CD1c-positive myeloid dendritic cell (primary cell): ENCODE results near the gene CHMP5.

Experiments used
- DNase-seq: peaks from one replicate; pipeline ENCODE4 v3.0.0-alpha.2; 2016; ENCODE audit errors: extremely low spot score

The CHMP5 gene

DNA sequence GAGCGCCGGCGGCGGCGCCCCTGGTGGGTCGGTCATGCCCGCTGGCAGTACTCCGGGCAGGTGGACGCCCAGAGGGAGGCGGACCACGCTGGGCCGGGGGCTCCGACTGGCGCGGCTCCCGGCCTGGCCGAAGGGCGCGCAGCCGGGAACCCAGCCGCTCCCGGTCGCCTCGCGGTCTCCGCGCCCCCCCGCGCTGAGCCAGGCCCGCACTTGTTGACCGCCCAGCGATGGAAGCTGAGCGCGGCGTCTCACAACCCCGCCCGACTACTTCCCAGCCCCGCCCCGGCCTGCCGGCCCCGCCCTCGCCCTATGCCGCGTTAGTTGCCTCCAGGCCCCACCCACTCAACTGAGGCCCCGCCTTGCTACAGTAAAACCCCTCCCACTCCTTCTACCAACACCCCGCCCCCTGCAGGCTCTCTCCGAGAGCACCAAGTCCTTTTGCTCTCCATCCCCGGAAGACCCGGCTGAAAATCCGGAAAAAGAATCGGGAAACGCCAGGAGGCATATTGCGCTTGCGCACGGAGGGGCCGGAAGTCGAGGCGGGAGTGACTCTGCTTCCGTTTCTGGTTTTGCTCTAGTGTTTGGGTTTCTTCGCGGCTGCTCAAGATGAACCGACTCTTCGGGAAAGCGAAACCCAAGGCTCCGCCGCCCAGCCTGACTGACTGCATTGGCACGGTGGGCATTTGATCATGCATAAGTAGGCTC is at the start of gene CHMP5, which contains the start of gene BAG1:
CHMP5 (plus strand) TSS at position 577 of the 705 bp plus-strand sequence; CDS start at position 607, 30 bp downstream.
BAG1 (minus strand) TSS at position 236 of the 705 bp plus-strand sequence.
- peak; percentile 100 for DNase-seq

DNA sequence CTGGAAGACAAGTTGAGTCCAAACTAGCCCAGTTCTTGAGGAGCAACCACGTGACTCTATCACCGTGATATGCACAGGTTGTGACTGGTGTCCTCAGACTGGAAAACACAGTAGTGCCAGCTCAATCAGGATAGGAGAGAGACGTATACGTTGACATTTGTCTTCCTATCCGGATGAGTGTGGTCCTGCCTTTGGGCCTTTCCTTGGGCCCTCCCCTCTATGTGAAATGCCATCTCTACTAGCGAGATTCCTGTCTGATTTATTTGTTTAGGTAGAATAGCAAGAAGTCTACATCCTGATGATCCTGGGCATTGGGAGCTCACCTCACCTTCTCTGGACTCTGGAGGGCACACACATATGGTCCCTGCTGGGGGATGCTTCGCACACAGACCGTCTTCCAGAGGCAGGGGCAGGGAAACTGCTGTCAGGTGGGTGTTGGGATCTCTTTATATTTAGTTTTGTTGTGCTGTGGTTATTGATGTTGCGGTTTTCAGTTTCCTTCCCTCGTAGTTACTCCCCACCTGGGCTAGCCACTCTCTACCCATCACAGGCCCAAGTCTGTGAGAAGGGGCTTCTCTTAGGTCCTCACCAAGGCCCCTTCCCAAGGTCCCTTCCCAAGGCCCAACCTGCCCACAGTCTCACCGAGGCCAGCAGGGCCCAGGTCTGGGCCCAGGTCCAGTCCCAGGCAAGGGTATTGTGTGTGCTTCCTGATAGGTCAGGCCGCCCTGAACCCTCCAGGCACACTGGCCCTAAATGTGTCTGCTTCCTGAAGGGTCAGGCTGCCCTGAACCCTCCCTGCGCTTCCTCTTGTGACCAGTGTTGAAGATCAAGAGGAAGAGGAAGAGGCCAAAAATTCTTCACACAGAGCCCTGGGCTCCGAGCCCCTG is 43.9 kb upstream of the CHMP5 start:
- peak; percentile 33 for DNase-seq

DNA sequence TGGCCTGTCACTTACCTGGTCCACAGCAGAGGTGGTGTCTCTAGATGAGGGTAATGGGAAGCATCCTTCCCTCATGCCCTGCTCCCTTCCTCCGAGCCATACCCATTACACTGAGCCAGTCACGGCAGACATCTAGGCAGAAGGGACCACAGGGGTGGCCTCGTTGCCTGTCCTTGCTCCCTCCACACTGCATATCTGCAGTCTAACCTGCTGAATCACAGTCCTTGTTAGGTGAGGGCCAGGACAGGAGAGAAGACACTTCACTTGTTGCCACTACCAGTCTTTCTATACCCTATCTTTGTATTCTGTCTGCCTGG is 43.3 kb upstream of the CHMP5 start:
- DNase-seq, result no peak

DNA sequence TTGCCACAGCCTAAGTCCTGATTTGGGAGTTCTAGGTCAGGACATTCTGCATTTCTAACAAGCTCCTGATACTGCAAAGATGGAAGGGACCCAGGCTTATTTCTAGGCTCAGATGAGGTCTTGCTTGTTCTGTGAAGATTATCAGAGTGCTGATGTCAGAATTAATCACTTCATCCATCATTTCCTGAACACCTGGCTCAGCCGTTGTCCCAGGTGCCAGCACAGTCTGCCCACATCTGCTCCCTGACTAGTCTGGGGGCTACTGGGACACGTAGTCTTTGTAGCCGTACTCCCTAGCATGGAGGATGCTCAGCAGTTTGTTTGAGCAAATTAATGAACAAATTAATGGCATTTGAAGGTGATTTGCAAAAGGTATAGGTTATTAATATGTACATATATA is 42.8 kb upstream of the CHMP5 start:
- DNase-seq, result no peak

DNA sequence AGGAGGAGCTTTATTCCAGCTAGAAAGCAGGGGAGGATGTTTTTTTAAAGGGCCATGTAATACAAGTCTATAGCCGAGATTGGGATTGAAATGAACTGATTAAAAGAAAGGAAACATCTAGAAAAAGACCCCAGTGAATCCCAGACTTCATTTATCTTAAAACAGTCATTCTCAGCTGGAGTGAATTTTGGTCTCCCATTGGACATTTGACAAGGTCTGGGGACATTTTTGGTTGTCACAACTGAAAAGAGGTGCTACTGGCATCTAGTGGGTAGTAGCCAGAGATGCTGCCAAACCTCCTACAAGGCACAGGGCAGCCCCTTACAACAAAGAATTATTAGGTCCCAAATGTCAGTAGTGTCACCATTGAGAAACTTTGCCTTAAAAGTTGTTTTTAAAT is 41.2 kb upstream of the CHMP5 start:
- DNase-seq, result no peak

DNA sequence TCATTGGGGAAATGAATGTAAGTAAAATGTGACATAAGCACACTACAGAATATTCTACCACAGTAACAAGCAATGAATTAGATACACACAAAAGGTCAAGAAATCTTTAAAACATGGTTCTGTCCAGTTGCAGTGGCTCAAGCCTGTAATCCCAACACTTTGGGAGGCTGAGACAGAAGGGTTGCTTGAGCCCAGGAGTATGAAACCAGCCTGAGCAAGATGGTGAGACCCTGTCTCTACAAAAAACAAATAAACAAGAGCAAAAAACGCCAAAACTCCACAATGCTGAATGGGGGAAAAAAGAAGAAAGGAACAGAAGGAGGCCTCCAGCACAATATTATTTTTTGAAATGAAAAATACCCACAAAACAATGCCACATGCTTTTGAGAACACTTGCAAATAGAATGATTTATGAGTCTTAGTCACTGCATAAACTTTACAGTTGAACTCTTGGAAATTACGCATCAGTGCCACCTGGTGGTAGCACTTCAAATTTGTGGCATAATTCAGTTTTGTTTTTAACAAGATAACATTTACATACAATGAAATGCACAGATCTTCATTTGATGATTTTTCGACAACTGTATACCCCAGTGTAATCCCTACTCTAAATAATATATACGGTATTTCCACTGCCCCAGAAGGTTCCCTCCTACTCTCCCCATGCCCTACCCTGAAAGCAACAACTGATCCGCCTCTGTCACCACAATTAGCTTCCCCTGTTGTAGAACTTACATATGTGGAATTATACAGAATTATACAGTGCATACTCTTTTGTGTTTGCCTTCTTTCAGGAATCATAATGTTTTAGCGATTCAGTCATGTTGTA is 39.3 kb upstream of the CHMP5 start:
- DNase-seq, result peak; percentile 84

DNA sequence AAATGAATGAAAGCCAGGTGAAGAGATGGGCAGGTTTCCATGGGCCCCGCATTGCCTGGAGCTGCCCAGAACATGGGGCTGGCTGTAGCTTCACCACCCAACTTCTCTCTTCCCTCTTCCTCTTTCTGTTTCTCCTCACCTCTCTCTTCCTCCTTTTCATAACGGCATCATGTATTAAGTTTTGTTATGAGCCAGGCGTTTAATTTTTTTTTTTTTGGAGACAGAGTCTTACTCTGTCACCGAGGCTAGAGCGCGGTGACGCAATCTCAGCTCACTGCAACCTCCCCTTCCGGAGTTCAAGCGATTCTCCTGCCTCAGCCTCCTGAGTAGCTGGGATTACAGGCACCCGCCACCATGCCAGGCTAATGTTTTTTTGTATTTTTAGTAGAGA is 37.8 kb upstream of the CHMP5 start:
- DNase-seq, result peak; percentile 89

DNA sequence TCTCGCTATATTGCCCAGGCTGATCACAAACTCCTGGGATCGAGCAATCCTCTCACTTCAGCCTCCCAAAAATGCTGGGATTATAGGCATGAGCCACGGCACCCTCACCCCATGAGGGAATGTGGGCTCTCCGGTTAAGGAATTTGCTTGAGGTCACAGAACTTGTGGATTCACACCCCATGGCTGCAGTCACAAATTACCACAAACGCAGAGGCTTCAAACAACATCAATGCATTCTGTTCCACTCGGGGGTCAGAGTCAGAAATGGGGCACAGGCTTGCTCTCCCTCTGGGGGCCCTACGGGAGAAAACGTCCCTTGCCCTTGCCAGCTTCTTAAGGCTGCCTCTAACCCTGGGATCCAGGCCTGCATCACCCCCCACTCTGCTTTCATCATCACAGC is 37.1 kb upstream of the CHMP5 start:
- no peak for DNase-seq

DNA sequence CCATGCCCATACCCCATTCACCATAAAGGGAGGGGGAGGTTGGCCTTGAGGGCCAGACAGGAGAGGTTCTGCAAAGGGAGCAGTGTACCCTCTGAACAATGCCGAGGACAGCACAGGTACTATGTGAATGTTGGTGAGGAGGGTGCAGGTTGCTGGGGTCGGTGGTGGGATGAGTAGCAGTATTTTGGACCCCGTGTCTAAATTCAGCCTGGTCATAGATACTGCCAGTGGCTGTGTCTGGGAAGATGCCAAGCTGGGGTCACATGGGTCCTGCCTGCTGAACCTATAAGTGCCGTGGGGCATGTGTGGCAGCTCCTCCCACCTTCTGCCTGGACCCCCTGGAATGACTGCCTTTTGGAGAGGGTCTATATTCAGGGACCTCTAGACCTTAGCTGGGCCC is 36.2 kb upstream of the CHMP5 start:
- no peak for DNase-seq

DNA sequence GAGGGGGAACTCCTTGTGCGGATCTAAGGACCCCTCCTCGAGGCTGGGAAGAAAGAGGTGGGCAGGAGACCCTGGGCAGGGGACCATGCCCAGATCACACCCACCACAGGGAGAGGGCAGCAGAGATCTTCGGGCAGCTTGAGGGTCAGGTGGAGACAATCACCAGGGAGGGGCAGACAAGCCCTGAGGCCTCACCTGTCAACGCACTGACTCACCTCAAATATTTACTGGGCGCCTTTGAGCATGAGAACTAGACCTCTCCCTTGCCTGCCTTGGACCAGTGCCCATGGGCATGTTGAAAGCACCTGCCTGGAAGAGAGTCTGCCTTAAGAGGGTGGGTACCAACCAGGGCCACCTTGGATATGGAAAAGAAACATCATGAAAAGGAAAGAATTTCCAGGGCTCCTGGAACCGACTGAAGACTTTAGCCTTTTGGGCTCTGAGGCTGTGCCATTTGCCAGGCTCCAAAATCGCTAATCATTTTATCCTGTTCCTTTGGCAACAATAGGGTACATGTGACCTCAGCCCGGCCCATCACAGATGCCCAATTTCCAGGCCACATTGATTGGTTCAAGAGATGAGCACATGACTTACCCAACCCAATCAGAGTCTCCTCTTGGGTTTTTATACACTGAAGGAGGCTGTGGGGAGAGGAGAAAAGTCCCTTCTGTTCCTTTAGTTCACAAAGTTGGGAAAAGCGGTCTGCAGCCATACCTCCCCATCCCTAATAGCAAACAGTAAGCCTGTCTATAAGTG is 35.3 kb upstream of the CHMP5 start:
- no peak for DNase-seq

DNA sequence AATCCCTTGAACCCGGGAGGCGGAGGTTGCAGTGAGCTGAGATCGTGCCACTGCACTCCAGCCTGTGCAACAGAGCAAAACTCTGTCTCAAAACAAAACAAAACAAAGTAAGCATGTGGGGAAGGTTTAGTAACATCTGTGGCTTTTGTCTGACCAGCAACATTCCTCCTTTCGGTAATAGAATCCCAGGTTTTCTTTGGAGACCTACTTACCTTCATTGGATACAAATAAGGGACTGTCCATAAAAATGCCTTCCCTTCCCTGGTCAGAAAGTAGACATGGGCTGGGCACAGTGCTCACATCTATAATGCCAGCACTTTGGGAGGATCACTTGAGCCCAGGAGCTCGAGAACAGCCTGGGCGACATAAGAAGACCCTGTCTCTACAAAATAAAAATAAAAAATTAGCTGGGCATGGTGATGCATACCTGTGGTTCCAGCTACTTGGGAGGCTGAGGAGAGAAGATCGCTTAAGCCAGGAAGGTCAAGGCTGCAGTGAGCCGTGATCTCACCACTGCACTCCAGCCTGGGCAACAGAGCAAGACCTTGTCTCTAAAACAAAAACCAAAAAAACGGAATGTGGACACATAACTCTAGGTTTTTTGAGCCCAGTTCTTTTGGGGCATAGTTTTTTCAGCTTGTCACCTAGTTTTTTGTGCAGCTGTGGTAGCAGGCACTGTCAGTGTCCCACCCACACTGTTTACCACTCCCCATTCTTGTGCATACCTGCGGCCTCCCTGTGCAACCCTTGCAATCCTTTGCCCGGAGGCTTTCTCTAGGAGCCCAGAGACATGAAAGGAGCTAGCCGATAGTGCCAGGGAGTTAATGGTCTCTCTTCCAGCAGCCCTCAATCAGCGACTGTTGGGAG is 33.9 kb upstream of the CHMP5 start:
- DNase-seq, result no peak

DNA sequence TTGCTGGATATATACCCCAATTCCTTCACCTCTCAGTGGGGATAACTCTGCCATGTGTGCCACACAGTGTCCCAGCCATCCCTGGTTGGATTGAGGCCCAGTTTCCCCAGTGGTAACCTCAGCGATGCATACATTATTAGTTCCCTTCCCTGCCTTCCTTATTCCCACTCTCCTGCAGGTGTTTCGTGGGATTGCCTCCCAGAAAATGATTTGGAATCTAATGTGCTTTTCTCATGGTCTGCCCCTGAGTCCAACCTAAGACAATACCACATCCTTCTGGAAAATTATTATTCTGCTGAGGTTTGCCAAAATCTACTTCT is 33.3 kb upstream of the CHMP5 start:
- no peak for DNase-seq

DNA sequence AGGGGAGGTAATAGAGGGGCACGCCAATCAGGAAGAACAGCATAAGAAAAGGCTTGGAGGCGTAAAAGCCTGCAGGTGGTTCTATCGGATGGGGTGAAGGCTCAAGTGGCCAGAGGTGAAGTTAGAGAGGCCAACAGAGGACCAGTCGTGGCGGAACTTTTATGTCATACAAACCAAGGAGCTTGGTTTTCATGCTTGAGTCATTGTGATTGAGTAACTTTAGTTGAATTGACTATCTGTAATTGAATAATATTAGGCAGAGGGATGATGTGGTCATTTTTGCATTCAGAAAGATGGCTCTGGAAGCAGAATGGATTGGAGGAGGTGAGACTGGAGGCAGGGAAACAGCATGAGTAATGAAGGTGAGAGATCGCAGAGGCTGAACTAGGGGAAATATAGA is 32.0 kb upstream of the CHMP5 start:
- DNase-seq, result no peak

DNA sequence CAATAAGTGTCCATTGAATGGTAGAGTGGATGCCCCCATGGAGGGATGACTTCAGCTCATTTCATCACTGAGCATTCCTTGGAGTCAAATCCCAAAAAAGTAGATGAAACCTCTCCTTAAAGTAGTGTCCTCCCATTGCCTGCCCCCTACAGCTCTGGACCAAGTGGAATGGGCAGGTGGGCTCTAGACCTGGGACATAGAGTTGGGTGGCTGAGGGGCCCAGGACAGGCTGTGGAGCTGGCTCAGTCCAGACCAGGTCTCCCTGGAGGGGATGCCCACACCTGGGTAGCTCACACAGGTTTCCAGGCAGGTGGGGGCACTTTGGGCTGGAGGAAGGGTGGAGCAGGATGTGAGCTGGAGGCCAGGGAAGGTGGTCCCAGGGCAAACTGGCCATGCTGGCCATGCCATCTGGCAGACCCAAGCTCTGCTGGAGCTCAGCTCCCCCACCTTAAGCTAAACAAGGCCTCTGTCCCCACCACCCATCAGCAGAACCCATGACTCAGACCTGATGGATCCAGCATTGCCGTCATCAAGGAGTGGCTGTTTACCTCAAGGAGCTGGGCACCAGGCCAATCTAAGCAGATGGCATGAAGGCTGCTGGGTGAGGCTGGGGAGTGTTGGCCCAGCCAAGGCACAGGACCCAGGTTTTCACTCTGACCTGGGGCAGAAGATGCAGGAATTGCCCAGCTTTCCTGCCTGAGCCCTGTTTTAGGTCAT is 31.1 kb upstream of the CHMP5 start:
- no peak for DNase-seq

DNA sequence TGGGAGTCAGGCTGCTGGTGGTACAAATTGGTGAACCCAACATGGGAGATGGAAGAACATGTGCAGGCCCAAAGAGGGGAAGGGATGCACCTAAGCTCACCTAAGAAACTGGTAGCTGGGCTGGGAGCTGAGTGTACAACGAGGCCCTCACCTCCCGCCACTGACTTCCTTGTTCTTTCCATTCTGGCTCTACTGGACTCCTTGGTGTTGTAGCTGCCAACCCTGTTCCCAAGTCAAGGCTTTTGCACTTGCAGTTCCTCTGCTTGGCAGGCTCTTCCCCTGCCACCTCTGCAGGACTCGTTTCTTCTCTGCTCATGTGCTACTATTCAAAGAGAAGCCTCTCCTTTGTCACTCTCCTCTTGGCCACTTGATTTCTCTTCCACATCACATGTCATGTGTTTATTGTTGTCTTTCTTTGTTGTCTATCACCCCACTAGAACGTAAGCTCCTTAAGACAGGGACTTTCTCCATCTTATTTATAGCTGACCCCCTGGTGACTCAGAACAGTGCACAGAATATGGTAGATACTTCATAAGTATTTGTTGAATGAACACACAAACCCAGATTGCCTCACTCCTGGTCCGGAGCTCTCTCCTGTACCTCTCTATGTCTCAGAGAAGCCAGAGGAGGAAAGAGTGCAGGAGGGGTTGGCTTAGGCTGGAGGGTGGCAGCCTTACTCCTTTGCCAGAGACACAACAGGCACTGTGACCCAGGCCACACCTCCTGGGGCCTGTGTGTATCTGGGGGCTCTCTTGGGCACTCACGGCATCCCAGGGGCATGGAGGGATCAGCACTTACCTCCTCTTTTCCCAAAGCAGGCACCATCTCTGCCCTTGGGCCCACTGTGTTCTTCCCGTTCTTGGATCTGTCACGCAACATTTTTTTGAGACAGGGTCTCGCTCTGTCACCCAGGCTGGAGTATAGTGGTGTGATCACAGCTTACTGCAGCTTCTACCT is 30.1 kb upstream of the CHMP5 start:
- no peak for DNase-seq

DNA sequence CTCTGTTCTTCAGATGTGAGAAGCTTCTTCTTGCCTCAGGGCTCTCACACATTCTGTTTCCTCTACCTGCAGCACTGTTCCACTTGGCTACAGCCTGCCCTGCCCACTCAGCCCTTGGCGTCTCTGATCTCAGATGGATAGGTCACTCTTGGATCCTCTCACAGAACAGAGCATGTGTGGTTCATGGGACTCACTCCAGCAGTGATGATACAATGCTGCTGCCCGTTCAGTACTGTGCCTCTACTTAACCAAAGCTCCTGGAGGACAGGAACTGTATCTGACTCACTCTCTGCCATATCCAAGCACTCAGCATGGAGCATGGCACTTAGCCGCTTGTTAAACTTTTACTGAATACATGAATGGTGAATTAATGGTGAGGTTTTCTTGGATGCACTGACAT is 28.3 kb upstream of the CHMP5 start:
- DNase-seq, result no peak

DNA sequence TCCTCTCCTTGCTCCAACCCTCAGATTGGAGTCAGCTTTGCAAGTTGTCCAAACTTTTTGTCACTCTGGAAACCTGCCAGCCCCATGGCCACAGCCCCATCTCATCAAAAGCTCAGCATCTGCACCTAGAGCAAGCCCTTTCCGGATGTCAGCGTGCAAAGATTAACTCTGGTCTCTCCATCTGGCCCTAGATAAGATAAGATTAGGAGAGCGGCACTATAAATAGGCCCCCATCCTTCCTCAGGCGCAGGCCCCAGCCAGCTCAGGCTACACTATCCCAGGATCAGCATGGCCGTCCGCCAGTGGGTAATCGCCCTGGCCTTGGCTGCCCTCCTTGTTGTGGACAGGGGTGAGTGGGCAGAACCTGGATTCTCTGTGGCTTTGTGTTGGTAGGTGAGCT is 24.9 kb upstream of the CHMP5 start, which contains the start of gene SPINK4:
SPINK4 (plus strand) TSS at position 247 of the 400 bp plus-strand sequence; CDS start at position 289, 42 bp downstream.
- DNase-seq, result no peak

DNA sequence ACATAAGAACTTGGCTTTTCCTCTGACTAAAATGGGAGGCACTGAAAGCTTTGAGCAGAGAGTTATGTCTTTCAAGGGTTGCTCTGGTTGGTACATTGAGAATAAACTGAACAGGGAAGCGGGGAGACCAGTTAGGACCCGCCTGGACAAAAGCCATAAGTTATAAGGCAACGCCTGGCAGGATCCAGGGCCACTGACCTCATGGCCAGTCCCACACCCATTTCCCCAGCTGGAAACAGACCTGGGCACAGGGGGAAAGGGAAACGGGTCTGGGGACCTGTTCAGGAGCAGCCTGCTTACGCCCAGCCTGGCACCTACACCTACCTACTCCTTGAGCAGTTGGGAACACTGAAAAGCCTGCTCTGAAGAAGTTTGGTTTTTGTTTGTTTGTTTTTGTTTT is 23.6 kb upstream of the CHMP5 start:
- no peak for DNase-seq

DNA sequence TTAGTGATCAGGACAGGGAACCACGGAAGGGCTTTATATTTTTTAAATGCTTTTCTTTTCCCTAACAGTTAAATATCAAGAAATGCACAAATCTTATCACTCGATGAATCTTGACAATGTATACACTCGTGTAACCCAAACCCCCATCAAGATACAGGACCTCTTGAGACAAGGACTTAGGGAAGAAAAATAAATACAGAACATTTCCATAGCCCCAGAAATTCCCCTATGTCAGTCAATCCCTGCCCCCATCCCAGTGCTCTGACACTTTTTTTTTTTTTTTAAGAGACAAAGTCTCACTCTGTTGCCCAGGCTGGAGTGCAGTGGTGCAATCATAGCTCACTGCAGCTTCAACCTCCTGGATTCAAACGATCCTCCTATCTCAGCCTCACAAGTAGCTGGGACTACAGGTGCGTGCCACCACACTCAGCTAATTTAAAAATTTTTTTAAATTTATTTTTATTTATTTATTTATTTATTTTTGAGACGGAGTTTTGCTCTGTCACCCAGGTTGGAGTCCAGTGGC is 22.2 kb upstream of the CHMP5 start:
- no peak for DNase-seq
